ENCODE data around the gene FCSK. TPM values are rescaled to one million over a fixed set of nuclear protein-coding genes. Genes with fewer than 3 reads are reported as not detected.
A peak's percentile ranks its signal among the peaks of the same experiment; 100 is the strongest.

FCSK gene
- total RNA-seq, 1 experiment from 2014 or later = 10.5 TPM

- DNase-seq (ENCODE audit: low read depth, low spot score) = peak; percentile 78
- in situ Hi-C loops (cut with HindIII; ENCODE audit: low pct_unique_long_range_greater_than_20kb, low sequenced_read_pairs) = no loop called here
Observed at GRCh38 chr16:70428178-70428998, 26.0 kb upstream of the FCSK start.

DNA sequence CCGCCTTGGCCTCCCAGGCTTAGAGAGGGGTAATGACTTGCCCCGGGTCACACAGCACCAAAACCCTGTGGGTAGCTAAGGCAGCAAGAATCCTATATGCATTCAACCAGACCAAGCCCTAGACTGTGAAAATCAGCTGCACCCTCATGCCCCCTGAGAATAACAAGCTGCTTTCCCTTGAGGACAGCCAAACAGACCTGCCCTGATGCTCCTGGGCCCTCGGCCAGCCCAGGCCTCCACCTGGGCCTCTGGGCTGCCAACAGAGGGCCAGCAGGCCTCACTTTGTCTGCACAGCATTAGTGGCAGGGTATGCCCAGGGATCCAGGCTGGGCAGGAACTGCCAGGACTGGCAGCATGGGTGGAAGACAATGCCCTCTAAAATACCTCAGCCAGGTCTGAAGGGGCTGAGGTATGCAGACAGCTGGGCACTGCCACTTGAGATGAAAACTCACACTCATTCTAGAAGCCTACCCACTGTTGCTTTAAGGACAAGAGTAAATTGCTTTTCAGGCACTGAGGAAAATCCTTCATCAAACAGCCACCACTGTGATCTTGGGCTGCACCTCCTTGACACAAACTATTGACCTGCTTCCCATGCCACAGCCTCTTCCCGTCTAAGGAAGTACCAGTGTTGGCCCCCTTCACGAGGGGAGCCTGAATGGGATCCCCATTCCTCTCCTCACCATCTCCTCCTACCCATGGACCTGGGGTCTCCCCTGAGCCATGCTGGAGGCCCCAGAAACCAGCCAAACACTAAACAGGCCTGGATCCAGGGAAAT, 24.3 kb upstream of the FCSK start:
- no peak for DNase-seq (ENCODE audit: low read depth, low spot score)
- in situ Hi-C loops (cut with HindIII; ENCODE audit: low pct_unique_long_range_greater_than_20kb, low sequenced_read_pairs) = no loop called here

- in situ Hi-C loops (cut with HindIII; ENCODE audit: low pct_unique_long_range_greater_than_20kb, low sequenced_read_pairs) = no loop called here
- DNase-seq (ENCODE audit: low read depth, low spot score) = no peak
Observed at GRCh38 chr16:70430667-70431536, 23.5 kb upstream of the FCSK start.

- in situ Hi-C loops (cut with HindIII; ENCODE audit: low pct_unique_long_range_greater_than_20kb, low sequenced_read_pairs) = no loop called here
Observed at GRCh38 chr16:70432356-70432722, 22.1 kb upstream of the FCSK start.

GRCh38 chr16:70432723-70433457, 21.5 kb upstream of the FCSK start:
- DNase-seq (ENCODE audit: low read depth, low spot score) = no peak
- in situ Hi-C loops (cut with HindIII; ENCODE audit: low pct_unique_long_range_greater_than_20kb, low sequenced_read_pairs) = no loop called here

More at GRCh38 chr16:70432356-70432722, 22.1 kb upstream of the FCSK start:
- no peak for DNase-seq (ENCODE audit: low read depth, low spot score)

- no peak for DNase-seq (ENCODE audit: low read depth, low spot score)
- in situ Hi-C loops (cut with HindIII; ENCODE audit: low pct_unique_long_range_greater_than_20kb, low sequenced_read_pairs) = no loop called here
Observed at GRCh38 chr16:70433458-70434103, 20.8 kb upstream of the FCSK start.

DNA sequence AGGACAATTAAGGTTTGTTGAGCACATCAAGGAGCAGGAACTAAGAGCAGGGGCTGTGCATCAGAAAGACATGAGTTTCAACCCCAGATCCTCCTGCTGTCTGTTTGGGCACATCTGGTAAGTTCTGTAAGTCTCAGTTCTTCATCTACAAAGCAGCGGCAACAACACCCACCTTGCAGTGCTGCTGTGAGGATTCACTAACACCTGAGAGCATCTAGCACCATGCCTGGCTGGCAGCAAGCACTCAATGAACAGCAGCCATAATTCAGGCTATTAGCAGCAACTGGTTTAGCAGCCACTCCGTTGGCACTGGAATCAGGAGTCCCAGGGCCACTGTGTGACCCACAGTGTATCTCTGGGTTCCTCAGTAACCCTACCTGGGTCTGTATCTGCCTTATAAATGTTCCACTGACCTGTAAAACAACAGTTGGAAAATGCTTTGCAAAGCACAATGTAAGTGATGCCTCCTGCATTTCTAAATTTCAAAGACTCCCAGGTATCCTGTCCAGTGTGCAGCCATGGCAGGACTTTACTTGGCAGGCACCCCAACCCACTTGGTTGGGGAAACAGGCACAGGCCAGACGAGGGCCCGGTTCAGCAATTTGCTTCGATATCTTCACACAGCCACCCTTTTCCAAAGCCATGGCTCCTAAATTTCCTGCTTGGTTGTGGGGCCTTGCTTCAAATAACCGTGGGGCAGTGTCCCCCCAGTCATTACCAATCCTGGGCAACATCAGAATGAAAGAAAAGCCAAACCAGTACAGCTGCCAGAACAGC, 19.7 kb upstream of the FCSK start:
- in situ Hi-C loops (cut with HindIII; ENCODE audit: low pct_unique_long_range_greater_than_20kb, low sequenced_read_pairs) = no loop called here
- DNase-seq (ENCODE audit: low read depth, low spot score) = no peak

DNA sequence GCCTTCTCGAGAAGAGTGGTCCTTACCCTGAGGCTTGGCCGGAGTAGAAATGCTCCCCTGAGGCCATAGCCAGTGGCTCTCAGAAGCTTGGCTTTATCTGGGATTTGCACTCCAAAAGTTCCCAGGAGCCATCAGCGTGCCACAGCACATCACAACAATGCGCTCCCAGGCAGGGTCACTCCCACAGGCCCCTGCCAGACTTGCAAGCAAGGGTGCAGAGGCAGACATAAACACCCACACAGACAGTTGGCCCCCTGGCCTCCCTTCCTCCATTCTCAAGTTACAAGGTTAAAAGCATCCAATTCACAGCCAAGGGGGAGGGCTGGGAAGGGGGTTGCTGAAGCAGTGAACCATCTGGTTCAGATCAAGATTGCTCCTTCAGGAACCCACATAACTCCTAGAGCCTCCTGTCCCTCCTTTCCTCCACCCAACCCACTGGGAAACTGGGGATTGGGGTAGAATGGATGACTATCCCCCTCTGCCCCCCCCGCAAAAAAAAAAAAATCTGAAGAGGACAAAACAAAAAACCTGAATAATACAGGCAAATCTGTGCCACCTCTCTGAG, 17.3 kb upstream of the FCSK start:
- DNase-seq (ENCODE audit: low read depth, low spot score) = no peak
- in situ Hi-C loops (cut with HindIII; ENCODE audit: low pct_unique_long_range_greater_than_20kb, low sequenced_read_pairs) = no loop called here

DNA sequence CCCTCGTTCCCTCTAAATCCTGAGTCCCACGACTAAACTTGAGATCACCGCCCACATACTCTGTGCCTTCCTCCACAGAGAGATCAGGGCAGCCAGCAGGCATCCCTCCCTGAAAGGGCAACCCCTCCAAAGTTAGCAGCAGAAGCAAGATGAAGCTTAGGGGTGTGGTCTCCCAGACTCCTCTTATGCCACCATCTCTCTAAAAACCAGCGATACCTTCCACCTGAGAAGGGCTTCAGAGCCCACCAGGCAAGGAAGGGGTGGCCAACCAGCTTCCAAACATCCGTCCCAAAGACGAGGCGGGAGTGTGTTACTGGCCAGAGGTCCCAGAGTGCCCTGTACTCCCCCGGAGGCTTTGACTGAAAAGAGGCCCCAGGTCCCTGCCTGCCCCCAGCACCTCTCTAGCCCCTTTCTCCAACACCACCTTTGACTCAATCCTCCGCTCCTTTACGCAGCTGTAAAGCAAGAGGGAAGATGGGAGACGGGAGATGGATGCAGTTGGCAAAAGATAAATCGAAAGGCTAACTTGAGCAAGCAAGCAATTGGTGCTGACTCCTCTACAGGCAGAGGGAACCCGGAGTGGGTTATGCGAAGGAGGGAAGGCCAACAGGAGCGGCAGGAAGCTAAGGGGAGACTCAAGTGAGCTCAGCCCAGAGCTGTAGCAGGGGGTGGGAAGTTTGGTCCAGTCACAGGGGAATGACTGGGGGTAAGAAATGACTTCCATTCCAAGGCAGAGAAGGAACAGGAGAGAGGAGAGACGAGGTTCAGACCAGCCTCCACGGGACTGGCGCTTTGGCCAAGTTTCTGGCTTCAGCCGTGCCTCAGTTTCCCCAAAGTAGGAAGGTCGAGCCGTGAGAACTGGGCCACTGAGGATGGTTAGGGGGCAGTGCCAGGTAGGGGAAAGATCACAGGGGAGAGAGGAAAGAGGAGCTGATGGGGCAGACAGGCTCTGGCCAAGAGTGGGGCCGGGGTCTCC, 16.5 kb upstream of the FCSK start:
- in situ Hi-C loops (cut with HindIII; ENCODE audit: low pct_unique_long_range_greater_than_20kb, low sequenced_read_pairs) = no loop called here
- DNase-seq (ENCODE audit: low read depth, low spot score) = no peak

- in situ Hi-C loops (cut with HindIII; ENCODE audit: low pct_unique_long_range_greater_than_20kb, low sequenced_read_pairs) = no loop called here
- no peak for DNase-seq (ENCODE audit: low read depth, low spot score)
Observed at GRCh38 chr16:70438585-70438968, 15.8 kb upstream of the FCSK start.

DNA sequence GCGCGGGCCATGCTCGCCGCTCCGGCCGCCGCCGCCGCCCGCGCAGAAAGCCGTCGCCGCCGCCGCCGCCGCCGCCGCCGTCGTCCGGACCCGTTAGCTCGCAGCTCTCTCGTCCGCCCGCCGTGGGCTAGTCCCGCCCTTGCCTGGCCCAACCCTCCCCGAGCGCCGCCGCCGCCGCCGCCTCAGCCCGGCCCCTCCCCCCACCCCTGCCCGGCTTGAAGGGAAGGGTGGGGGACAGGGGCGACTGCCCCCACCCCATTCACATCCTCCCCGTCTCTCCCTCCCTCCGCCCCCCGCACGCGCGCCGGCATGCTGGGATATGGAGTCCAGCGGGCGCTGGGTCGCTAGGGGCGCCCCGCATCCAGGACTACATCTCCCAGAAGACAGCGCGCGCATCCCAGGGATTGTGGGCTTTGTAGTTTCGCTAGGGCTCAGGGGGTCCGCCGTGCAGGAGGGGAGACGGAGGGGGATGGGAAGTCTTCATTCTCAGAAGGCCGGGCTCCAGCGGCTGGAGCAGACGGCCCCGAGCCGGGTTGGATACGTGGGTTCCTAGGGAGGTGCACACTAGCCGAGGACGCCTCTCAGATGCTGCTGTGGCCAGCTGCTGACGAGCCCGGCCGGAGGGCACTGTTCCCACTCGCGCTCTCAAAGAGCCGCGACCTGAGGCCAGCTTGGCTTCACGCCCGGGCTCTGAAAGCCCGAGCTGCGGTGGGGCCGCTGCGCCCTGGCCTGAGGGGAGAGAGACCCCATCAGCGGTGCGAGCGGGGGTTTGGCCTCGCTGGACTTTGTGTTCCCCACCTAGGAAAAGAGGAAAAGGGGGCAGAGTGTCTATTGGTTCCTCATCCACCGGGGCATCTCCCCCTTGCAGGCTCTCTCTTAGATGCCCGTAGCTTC, 15.2 kb upstream of the FCSK start, which contains the start of gene ST3GAL2:
Gene ST3GAL2, minus strand, starts transcription at position 132 of the 894 bp plus-strand sequence. CDS start 40,570 bp downstream, outside the sequence.
- DNase-seq (ENCODE audit: low read depth, low spot score) = peak; percentile 92
- in situ Hi-C loops (cut with HindIII; ENCODE audit: low pct_unique_long_range_greater_than_20kb, low sequenced_read_pairs) = no loop called here

DNA sequence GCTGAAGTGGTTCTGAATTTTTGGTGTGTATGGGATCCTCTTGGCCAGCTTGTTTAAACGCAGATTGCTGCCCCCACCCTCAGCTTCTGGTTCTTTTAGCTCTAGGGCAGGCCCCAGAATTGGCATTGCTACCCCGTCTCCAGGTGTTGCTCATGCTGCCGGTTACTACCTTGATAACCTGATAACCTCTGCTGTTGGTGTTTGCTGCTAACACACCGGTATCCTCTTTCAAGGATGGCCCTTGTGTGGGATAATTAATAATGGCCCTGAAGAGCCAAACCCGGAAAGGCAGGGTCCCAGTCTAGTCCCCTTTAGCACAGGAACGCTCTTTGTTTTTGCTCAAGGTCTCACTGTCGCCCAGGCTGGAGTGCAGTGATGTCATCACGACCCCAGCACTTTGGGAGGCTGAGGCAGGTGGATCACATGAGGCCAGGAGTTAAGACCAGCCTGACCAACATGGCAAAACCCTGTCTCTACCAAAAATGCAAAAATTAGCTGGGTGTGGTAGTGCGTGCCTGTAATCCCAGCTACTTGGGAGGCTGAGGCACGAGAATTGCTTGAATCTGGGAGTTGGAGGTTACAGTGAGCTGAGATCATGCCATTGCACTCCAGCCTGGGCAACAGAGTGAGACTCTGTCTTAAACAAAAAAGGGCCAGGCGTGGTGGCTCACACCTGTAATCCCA, 14.2 kb upstream of the FCSK start:
- in situ Hi-C loops (cut with HindIII; ENCODE audit: low pct_unique_long_range_greater_than_20kb, low sequenced_read_pairs) = no loop called here
- no peak for DNase-seq (ENCODE audit: low read depth, low spot score)

- peak; percentile 79 for DNase-seq (ENCODE audit: low read depth, low spot score)
- in situ Hi-C loops (cut with HindIII; ENCODE audit: low pct_unique_long_range_greater_than_20kb, low sequenced_read_pairs) = no loop called here
Observed at GRCh38 chr16:70441406-70441990, 12.9 kb upstream of the FCSK start.
